Stomach (tissue), 4 donors: ENCODE data around the gene CALML4.

ENCODE experiments used
- EP300 ChIP-seq: sonication (generic); formaldehyde crosslinking; IDR thresholded peaks from one replicate; pipeline ENCODE4 v1.6.1; 2017; ENCODE audit warnings: antibody characterized with exemption
- TF ChIP-seq, protein P1 (sequence below), 7 experiments: fragments of 450-650 bp in 4 of 7; fragments of 200-600 bp in 3 of 7; sonication (generic) in 3 of 7; IDR thresholded peaks; one replicate each; pipeline ENCODE4 v1.5.1; 2016 to 2019; ENCODE audit warnings: antibody characterized with exemption in 7 of 7, control low read depth in 2 of 7, mild to moderate bottlenecking in 1 of 7

DNA sequence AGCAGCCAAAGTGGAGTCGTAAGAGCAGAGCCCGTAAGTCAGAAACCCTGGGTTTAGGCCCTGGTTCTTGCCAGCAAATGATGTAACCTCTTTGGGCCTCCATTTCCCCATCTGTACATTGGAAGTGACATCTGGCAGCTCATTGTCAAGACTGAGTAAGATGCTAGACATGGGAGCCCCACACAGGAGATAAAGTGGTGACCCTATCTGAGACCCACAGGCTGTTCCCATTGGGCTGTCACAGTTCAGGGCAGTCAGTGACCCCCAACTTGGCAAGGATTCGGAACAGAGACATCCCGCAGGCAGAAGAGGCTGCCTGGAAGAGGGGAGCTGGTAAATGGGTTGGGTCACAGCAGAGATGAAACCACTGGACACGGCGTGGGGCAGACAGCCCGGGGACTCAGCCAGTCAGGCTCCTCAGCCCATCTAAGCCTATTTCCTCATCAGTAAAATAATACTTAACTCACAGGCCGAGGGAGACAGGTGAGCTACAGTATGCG, 22.6 kb upstream of the CALML4 start:
- TF ChIP-seq, protein P1, sequence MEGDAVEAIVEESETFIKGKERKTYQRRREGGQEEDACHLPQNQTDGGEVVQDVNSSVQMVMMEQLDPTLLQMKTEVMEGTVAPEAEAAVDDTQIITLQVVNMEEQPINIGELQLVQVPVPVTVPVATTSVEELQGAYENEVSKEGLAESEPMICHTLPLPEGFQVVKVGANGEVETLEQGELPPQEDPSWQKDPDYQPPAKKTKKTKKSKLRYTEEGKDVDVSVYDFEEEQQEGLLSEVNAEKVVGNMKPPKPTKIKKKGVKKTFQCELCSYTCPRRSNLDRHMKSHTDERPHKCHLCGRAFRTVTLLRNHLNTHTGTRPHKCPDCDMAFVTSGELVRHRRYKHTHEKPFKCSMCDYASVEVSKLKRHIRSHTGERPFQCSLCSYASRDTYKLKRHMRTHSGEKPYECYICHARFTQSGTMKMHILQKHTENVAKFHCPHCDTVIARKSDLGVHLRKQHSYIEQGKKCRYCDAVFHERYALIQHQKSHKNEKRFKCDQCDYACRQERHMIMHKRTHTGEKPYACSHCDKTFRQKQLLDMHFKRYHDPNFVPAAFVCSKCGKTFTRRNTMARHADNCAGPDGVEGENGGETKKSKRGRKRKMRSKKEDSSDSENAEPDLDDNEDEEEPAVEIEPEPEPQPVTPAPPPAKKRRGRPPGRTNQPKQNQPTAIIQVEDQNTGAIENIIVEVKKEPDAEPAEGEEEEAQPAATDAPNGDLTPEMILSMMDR (IDR thresholded peaks at IDR 0.05): no peak
- TF ChIP-seq EP300: no peak
